ENCODE data around the gene KLHL15.

The KLHL15 gene

GRCh38 chrX:24002167-24002566, 24.8 kb downstream of the KLHL15 start:
- no peaks in the 10 kb centered on the region for H3K27me3 ChIP-seq (ENCODE audit: insufficient read depth, low read length, poor library complexity, severe bottlenecking)
- no peaks in the 10 kb centered on the region for H3K9me3 ChIP-seq (ENCODE audit: insufficient read depth, low read depth, low read length)
- peaks cover 16% of the 10 kb centered on the region for H3K79me2 ChIP-seq (ENCODE audit: insufficient read depth, low read length)
- H2AFZ ChIP-seq (ENCODE audit: low read length), result no peak overlapping the region
- no peaks in the 10 kb centered on the region for H3F3A ChIP-seq (ENCODE audit: low read depth)
- H3K9me2 ChIP-seq (replicated peaks; ENCODE audit: low read depth, low read length), result no peaks in the 10 kb centered on the region
- peaks cover 25% of the 10 kb centered on the region; the same call in 1 of the 2 replicates for H3K36me3 ChIP-seq (ENCODE audit: insufficient read depth, low read length)
- H3K4me2 ChIP-seq (ENCODE audit: low read depth, low read length, poor library complexity, severe bottlenecking), result no peak overlapping the region
- H4K20me1 ChIP-seq (ENCODE audit: insufficient read depth, low read length, poor library complexity, severe bottlenecking), result no peaks in the 10 kb centered on the region
- TF ChIP-seq, protein P1, sequence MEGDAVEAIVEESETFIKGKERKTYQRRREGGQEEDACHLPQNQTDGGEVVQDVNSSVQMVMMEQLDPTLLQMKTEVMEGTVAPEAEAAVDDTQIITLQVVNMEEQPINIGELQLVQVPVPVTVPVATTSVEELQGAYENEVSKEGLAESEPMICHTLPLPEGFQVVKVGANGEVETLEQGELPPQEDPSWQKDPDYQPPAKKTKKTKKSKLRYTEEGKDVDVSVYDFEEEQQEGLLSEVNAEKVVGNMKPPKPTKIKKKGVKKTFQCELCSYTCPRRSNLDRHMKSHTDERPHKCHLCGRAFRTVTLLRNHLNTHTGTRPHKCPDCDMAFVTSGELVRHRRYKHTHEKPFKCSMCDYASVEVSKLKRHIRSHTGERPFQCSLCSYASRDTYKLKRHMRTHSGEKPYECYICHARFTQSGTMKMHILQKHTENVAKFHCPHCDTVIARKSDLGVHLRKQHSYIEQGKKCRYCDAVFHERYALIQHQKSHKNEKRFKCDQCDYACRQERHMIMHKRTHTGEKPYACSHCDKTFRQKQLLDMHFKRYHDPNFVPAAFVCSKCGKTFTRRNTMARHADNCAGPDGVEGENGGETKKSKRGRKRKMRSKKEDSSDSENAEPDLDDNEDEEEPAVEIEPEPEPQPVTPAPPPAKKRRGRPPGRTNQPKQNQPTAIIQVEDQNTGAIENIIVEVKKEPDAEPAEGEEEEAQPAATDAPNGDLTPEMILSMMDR (conservative IDR thresholded peaks at IDR 0.05; ENCODE audit: low read length), result no peak
- TF ChIP-seq EZH2phosphoT487 (IDR thresholded peaks at IDR 0.05; ENCODE audit: borderline replicate concordance), result no peak
- no peaks in the 10 kb centered on the region for H3K4me1 ChIP-seq (ENCODE audit: insufficient read depth, low read length, poor library complexity, severe bottlenecking)
- no peak overlapping the region for H3K4me3 ChIP-seq (ENCODE audit: low read length, poor library complexity, severe bottlenecking)
- no peak overlapping the region for H3K9ac ChIP-seq (ENCODE audit: low read depth, low read length, poor library complexity, severe bottlenecking)

DNA sequence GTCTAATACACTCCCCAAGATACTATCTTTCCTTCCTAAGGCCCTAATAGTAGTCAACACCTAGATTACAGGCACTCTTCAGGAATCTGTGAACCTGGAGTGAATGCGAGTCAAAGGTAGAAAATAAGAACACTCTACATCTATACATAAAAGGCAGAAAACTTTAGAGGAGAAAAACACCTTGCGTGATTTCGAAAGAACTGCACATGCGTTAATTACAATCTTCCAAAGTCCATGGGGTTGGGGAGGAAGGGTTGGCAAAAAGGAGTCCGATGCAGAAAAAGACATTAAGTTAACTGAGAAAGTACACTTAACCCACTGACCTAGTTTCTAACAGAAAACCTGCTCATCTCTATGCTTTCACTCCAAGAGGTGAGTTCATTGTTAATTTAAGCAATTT, 27.3 kb downstream of the KLHL15 start:
- Histone ChIP-seq H3K4me1 (ENCODE audit: insufficient read depth, low read length, poor library complexity, severe bottlenecking) (no peaks in the 10 kb centered on the region), H3K9ac (ENCODE audit: low read depth, low read length, poor library complexity, severe bottlenecking) (no peak overlapping the region), H3K4me2 (ENCODE audit: low read depth, low read length, poor library complexity, severe bottlenecking) (no peak overlapping the region), H3K36me3 (ENCODE audit: insufficient read depth, low read length) (peaks cover 8% of the 10 kb centered on the region; the same call in 1 of the 2 replicates), H2AFZ (ENCODE audit: low read length) (no peak overlapping the region), H3K9me3 (ENCODE audit: insufficient read depth, low read depth, low read length) (no peaks in the 10 kb centered on the region), H3F3A (ENCODE audit: low read depth) (no peaks in the 10 kb centered on the region), H4K20me1 (ENCODE audit: insufficient read depth, low read length, poor library complexity, severe bottlenecking) (no peaks in the 10 kb centered on the region), H3K79me2 (ENCODE audit: insufficient read depth, low read length) (peaks cover 10% of the 10 kb centered on the region), H3K4me3 (ENCODE audit: low read length, poor library complexity, severe bottlenecking) (no peak overlapping the region), H3K27me3 (ENCODE audit: insufficient read depth, low read length, poor library complexity, severe bottlenecking) (no peaks in the 10 kb centered on the region), H3K9me2 (replicated peaks; ENCODE audit: low read depth, low read length) (no peaks in the 10 kb centered on the region)
- TF ChIP-seq, protein P1 (conservative IDR thresholded peaks at IDR 0.05; ENCODE audit: low read length), result no peak
- no peak for TF ChIP-seq EZH2phosphoT487 (IDR thresholded peaks at IDR 0.05; ENCODE audit: borderline replicate concordance)

DNA sequence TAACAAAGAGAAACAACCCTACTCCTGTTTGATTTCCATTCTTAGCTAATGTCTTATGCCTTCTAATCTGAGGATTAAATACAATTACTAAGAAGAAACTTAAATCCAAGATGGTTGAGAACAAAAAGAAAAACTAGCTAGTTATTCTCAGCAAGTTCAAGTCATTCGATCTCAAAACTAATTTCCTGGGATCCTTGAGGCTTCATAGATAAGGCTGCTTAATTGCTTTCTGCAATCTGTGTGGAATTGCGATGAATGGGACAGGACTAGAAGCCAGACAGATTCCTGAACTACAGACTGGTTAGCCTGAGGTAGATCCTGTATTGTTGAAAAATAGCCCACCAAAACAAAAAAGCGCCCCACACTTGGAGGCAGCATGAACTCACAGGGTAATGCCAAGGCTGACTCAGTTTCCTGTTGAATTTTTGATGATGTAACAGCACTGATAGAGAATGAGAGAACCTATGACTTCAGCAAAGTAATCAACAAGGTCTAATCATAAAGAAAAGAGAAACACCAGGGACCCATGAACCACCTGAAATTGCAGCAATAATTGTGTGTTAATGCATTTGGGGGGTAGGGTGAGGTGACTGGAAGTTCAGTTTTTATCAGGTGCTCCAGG, 33.9 kb downstream of the KLHL15 start:
- Histone ChIP-seq H2AFZ (ENCODE audit: low read length) (no peak overlapping the region), H3K79me2 (ENCODE audit: insufficient read depth, low read length) (peaks cover 10% of the 10 kb centered on the region; the same call in 1 of the 2 replicates), H3K9me3 (ENCODE audit: insufficient read depth, low read depth, low read length) (no peaks in the 10 kb centered on the region), H3K4me3 (ENCODE audit: low read length, poor library complexity, severe bottlenecking) (no peak overlapping the region), H3K9ac (ENCODE audit: low read depth, low read length, poor library complexity, severe bottlenecking) (no peak overlapping the region), H3K27me3 (ENCODE audit: insufficient read depth, low read length, poor library complexity, severe bottlenecking) (no peaks in the 10 kb centered on the region), H3K4me2 (ENCODE audit: low read depth, low read length, poor library complexity, severe bottlenecking) (no peak overlapping the region), H3K36me3 (ENCODE audit: insufficient read depth, low read length) (peaks cover 27% of the 10 kb centered on the region; the same call in 1 of the 2 replicates), H4K20me1 (ENCODE audit: insufficient read depth, low read length, poor library complexity, severe bottlenecking) (no peaks in the 10 kb centered on the region), H3K4me1 (ENCODE audit: insufficient read depth, low read length, poor library complexity, severe bottlenecking) (no peaks in the 10 kb centered on the region), H3F3A (ENCODE audit: low read depth) (no peaks in the 10 kb centered on the region), H3K9me2 (replicated peaks; ENCODE audit: low read depth, low read length) (no peaks in the 10 kb centered on the region)
- TF ChIP-seq EZH2phosphoT487 (IDR thresholded peaks at IDR 0.05; ENCODE audit: borderline replicate concordance), result no peak

DNA sequence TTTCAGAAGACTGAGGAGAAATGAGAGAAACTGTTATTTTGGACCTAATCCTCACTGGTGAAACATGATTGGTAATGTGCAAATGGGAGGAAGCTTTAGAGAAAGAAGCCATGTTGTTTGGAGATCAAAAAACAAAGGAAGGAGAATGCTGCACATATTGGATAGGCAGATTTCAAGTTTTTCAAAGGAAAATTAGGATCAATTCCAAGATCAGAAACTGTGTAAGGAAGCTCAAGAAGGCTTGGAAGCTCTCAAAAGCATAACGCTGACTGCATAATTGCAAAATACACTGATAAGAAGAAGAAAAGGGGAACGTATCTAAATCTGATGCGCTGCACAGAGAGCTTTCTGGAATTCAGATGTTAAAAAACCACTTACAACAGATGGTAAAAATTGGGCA, 34.6 kb downstream of the KLHL15 start:
- Histone ChIP-seq H3K9me2 (replicated peaks; ENCODE audit: low read depth, low read length) (no peaks in the 10 kb centered on the region), H3F3A (ENCODE audit: low read depth) (no peaks in the 10 kb centered on the region), H3K9me3 (ENCODE audit: insufficient read depth, low read depth, low read length) (no peaks in the 10 kb centered on the region), H2AFZ (ENCODE audit: low read length) (no peak overlapping the region), H3K27me3 (ENCODE audit: insufficient read depth, low read length, poor library complexity, severe bottlenecking) (no peaks in the 10 kb centered on the region), H3K79me2 (ENCODE audit: insufficient read depth, low read length) (peaks cover 10% of the 10 kb centered on the region; the same call in 1 of the 2 replicates), H3K9ac (ENCODE audit: low read depth, low read length, poor library complexity, severe bottlenecking) (no peak overlapping the region), H4K20me1 (ENCODE audit: insufficient read depth, low read length, poor library complexity, severe bottlenecking) (no peaks in the 10 kb centered on the region), H3K4me1 (ENCODE audit: insufficient read depth, low read length, poor library complexity, severe bottlenecking) (no peaks in the 10 kb centered on the region), H3K36me3 (ENCODE audit: insufficient read depth, low read length) (peaks cover 34% of the 10 kb centered on the region; the same call in 1 of the 2 replicates), H3K4me3 (ENCODE audit: low read length, poor library complexity, severe bottlenecking) (no peak overlapping the region), H3K4me2 (ENCODE audit: low read depth, low read length, poor library complexity, severe bottlenecking) (no peak overlapping the region)
- TF ChIP-seq, protein P1 (conservative IDR thresholded peaks at IDR 0.05; ENCODE audit: low read length), result no peak
- no peak for TF ChIP-seq EZH2phosphoT487 (IDR thresholded peaks at IDR 0.05; ENCODE audit: borderline replicate concordance)

Data from Loucy (cell line).